GM08714 (cell line): ENCODE data around the gene THSD4.

Experiments used
- H3K4me3 ChIP-seq: fragments of 200-500 bp; sonication (Bioruptor generic); 2 replicates; pipeline ENCODE4 v1.5.1; 2014; ENCODE audit warnings: mild to moderate bottlenecking, low read length, inconsistent platforms
- ZNF274 ChIP-seq: IDR thresholded peaks from 2 replicates; pipeline ENCODE4 v1.6.1; 2012; ENCODE audit warnings: mild to moderate bottlenecking, low read depth, low read length

Gene THSD4

DNA sequence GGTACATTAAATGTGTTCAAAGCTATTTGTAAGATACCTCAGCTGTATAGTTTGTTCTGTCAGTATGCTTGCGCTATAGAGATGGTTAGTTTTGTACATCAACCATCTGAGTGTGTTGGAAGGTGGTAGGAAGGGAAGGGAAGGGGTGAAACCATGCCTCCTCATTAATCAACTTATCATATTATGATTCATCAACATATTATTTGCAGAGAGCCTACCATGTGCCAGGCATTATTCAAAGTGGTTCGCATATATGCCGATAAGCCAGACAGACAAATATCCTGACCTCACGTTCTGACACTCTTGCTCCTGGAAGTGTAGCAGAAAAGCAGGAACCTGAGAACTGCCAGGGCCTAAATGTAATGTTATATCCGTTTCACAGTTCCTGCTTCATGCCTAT is 447.0 kb downstream of the THSD4 start:
- H3K4me3 ChIP-seq, result no peak overlapping the region
- no peak for TF ChIP-seq ZNF274

DNA sequence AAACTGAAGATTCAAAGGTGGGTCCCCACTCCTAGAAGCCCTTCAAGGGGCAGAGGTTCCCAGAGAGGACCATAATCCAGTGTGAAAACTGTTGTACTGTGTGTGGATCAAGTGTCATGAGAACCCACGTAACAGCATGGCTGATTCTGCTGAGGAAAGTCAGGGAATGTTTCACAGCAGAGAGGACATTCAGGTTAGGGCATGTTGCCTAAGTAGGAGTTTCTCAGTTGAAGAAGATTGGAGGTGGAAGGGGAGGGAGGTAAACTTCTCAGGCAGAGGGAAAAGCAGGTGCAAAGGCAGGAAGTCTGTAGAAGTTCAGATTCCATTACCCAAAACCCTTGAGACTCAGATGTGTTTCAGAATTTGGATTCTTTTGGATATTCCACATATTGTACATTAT is 448.9 kb downstream of the THSD4 start:
- no peak overlapping the region for H3K4me3 ChIP-seq
- TF ChIP-seq ZNF274, result no peak

DNA sequence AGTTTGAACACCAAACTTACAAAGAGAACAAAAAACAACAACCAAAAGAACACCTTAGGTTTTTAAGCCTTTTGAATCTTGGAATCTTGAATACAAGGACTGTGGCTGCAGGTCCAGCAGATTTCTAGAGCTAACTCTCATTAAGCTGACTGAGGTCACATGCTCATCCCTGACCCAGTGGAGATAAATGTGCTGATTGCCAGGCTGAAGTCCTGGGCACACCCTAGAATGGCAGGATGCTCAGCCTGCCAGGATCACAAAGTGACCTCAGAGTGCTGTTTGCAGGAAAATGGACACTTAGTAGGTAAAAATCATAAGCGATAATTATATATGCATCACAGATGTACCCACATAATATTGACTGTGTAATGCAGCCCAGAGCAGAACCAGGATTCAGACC is 449.7 kb downstream of the THSD4 start:
- TF ChIP-seq ZNF274, result no peak

DNA sequence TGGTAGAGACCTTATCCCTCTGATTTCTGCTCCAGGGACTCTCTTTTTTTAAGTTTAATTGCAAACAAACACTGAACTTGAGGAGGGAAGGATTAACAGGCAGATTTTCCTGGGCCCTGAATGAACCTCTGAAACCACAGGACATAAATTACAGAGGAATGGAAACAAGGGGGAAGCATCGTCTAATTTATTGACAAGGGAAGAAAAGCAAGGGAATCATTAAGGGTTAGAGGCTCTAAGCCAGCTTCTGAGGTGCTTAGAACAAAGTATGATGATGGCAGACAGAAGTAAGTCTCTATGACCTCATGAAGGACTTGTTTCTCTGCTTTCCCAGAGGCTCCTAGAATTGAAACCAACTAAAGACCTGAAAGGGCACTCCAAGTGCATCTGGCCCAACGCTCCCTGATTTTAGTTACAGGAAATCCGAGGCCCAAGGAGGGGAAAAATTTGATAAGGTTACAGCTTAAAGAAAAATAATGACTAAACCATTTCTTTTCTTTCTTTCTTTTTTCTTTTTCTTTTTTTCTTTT is 450.4 kb downstream of the THSD4 start:
- TF ChIP-seq ZNF274, result no peak
- H3K4me3 ChIP-seq, result no peak overlapping the region

More for the DNA sequence above, 449.7 kb downstream of the THSD4 start:
- no peak overlapping the region for H3K4me3 ChIP-seq

DNA sequence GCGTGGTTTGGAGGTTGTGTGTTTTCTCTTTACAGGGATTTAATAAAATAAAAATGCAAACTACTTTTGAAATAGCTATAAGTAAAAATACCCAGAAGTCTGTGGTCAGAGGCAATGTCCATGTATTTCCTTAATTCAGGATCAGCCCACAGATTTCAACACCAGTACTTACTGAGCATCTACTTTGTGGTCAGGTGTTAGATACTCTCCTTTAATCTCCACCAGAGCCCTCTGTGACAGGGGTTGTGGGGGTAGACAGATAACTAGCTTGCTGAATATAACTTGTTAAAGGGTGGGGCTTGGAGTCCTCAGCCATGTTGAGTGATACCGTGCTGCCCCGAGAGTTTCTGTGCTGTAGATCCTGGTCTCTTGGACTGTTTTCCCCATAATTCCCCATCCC is 451.0 kb downstream of the THSD4 start:
- no peak overlapping the region for H3K4me3 ChIP-seq
- TF ChIP-seq ZNF274, result no peak

DNA sequence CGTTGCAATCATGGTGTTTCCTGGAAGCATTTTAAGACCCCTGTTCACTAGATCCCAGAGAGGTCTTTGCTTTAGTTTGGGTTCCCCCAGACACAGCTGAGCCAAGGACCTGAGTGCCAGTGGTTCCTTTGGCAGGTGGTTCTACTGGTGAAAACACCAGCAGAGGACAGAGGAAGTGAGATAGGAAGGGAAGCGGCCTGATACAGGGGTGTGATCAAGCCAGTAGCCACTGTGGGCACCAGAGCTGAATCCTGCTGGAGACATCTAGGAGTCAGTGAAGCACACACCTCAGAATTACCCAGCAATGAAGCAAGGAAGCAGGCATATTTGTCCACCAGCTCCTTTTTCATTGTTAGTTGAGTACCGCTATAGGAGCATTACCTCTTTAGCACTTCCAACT is 451.9 kb downstream of the THSD4 start:
- TF ChIP-seq ZNF274, result no peak
- H3K4me3 ChIP-seq, result no peak overlapping the region

DNA sequence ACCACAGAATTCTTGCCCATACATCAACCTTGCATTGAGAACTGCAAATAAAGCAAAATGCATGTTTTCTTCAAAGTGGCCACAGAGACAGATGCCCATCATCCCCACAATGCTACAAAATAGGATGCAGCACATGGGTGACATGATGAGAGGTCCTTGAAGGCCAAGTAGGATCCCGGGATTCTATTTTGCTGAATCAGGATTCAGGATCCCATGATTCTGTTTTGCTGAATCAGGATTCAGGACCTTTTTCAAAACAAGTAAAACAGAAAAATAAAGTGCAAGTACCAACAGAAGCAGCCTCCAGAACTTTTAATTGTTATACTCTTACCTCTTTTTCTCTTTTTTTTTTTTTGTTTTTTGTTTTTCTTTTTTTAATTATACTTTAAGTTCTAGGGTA is 453.0 kb downstream of the THSD4 start:
- no peak overlapping the region for H3K4me3 ChIP-seq
- no peak for TF ChIP-seq ZNF274

DNA sequence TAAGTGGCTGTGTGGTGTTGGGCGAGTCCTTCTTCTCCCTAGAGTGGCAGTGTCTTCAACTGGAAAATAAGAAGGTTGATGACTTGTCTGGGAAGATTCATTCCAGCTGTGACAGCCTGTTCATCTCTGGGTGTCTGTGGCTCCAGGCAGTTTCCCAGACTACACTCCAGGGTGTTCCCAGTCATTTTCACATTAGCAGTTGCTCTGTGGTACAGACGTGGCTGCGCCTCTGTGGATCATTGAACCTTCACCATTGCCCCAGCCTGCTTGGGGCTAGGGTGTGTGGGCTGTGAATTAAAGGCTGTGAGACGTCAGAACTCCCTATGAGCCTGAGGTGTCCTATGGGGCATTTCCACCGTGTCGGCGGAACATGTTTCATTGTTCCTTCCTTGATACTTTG is 455.5 kb downstream of the THSD4 start:
- no peak overlapping the region for H3K4me3 ChIP-seq
- TF ChIP-seq ZNF274, result no peak

DNA sequence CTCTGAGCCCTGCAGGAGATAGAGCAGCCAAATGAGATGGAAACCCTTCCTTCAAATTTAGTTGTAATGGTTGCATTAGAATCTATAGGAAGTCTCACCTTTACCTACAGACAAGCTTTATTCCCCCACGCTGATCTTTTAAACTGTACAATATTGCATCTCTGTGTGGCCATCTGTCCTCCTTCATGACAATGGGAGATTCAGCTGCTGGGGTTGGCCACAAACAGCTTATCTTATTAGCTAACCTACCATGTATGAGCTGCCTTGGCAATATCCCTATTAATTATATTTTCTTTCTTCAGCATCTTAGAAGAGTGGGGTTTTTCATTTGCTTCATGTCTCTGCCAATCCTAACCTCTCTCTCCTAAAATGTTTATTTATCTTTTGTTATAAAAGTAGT is 456.4 kb downstream of the THSD4 start:
- no peak for TF ChIP-seq ZNF274
- no peak overlapping the region for H3K4me3 ChIP-seq

DNA sequence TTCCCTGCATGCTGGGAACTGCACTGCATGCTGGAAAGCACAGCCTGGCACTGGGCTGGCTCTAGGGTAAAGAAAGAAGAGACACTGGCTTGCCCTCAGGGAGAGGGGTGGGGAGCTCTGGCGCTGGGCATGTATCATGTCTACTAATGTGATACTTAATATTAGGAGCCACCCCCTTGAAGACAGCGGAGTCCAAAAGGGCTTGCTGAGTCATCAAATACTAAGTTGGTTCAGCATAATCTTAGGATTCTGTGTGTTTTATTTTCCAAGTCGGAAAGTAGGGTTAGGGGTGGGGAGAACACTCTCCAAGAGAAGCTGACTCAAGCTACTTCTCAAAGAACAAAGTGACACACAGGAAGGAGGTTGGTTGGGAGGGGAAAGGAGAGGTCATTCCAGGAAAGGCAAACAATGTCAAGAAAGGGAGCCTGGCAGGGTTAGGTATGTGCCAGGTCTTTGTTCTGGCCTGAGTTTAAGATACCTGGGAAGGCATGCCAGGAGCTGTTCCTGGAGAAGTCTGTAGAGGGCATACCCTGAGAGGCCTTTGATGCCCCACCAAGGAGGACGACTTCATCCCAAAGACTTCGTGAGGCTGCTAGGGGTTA is 457.3 kb downstream of the THSD4 start:
- TF ChIP-seq ZNF274, result no peak
- H3K4me3 ChIP-seq, result no peak overlapping the region

DNA sequence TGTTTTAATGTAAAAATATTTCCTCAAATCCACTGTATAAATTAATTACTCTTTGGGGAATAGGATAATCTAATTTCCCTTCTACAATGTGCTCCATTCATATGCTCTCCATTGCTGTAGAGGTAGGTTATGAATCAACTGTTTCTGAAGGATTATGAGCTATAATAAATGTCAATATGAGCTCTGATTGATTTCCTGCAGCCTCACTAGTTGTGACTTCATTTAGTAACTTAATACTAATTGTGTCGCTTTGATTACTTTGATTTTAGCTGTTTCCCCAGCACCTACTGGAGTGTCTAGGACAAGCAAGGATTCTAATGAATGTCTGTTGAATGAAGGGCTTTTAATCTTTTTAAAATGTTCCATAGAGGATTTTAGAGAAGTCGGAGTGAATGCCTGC is 458.3 kb downstream of the THSD4 start:
- H3K4me3 ChIP-seq, result no peak overlapping the region
- TF ChIP-seq ZNF274, result no peak

DNA sequence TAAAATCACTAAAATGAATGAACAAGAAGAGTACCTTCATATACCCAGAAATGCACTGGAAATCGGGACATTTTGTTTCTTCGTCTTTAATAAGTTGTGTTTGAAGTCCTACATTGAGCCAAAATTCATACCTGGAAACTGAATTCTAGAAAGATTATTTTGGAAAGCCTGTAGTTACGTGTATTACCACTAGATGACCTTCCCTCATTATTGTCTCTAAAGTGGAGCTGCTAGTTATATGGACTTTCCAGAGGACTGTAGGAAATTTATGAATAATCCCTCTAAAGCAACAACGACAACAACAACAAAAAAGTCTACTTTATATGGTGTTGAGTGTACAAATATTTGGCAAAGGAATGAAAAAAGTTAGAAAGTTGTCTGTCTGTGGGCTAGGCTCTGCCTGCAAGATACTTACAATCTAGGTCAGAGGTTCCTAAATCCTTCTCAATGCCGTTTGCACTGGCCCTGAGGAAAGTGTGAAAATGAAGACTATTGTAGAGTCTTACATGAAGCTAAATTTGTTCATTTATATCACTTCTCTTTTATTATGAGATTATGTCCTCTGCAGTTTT is 460.3 kb downstream of the THSD4 start:
- no peak for TF ChIP-seq ZNF274

DNA sequence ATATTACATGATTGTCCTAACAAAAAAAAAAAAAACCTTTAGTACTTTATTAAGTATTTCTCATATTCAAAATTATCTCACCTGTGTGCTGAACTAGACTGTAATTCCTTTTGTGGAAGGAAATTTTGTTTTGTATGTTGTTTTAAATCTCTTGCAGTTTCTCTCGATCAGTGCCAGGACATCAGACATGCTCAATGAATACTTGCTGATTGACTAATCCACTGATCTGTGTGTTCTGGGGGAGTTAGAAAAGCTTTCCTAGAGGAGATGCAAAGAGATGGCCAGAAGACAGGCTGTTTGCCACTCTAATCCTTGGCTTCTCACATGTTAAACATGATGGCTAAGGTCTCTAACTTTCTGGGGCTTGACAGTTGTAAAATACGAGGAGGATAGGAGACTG is 461.8 kb downstream of the THSD4 start:
- no peak for TF ChIP-seq ZNF274
- no peak overlapping the region for H3K4me3 ChIP-seq

More for the DNA sequence above, 460.3 kb downstream of the THSD4 start:
- no peak overlapping the region for H3K4me3 ChIP-seq

DNA sequence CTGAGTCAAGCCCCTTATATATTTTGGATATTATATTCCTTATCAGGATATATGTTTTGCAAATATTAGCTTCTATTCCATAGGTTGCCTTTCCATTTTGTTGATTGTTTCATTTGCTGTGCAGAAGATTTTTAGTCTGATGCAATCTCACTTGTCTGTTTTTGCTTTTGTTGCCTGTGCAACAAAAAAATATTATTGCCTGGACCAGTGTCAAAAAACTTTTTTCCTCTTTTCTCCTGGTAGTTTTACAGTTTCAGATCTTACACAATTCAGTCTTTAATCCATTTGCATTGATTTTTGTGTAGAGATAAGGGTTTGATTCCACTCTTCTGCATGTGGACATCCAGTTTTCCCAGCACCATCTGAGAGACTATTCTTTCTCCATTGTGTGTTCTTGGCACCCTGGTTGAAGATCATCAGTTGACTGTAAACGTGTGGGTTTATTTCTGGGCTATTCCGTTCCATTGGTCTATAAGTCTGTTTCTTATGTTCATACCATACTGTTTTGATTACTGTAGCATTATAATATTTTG is 466.2 kb downstream of the THSD4 start:
- H3K4me3 ChIP-seq, result no peak overlapping the region
- TF ChIP-seq ZNF274, result no peak

DNA sequence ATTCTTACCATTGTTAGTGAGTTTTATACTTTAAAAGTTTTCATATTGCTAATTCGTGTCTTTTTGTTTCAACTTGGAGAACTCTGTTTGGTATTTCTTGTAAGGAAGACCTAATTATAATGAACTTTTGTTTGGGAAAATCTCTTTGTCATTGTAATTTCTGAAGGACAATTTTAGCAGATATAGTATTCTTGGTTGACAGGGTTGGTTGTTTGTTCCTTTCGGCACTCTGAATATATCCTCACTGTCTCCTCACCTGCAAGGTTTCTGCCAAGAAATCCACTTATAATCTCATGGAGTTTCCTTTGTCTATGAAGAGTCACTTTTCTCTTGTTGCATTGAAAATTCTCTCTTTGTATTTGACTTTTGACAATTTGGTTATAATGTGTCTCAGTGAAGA is 469.9 kb downstream of the THSD4 start:
- no peak for TF ChIP-seq ZNF274
- no peak overlapping the region for H3K4me3 ChIP-seq

DNA sequence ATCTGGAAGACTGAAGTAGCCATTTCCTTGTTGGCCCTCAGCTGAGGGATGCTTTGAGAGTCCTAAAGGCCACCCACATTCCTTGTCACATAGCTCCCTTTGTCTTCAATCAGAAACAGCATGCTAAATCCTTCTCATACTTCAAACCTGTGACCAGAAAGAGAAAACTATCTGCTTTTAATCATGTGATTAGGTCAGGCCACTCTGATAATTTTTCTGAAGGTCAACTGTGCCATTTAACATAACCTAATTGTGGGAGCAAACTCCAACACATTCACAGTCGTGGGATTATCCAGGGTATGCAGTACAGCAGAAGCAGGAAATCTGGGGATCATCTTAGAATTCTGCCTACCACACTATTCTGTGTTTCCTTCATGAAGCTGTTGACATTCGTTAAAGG is 471.2 kb downstream of the THSD4 start:
- no peak for TF ChIP-seq ZNF274
- no peak overlapping the region for H3K4me3 ChIP-seq

DNA sequence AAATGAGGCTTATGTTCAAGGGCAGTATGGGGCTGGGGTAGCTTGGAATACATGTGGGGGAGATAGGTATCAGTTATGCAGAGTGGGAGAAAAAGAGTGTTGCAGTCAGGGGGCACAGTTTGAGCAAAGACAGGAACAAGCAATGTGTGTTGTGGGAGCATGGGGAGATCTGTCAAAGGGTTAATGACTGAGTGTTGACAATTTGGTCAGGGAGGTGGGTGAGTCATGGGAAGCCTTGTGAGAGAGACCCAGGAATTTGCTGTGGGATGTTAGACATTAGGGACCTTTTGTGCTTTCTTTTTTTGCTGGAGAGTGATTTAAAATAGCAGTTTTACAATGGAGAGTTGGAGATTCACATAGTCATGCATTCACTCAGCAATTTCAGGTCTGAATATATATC is 473.5 kb downstream of the THSD4 start:
- TF ChIP-seq ZNF274, result no peak
- H3K4me3 ChIP-seq, result no peak overlapping the region
